Activated T-cell treated with anti-CD3 and anti-CD28 coated beads, Interleukin-2, amount 50 U/mL, for 72 hours (primary cell): ENCODE measurements around the gene DHX35. TPM values are rescaled to one million over a fixed set of nuclear protein-coding genes. Genes with fewer than 3 reads are reported as not detected.
A peak's percentile ranks its signal among the peaks of the same experiment; 100 is the strongest.

Experiments used
- ATAC-seq, 2 donors: fragments of 150-1000 bp; cut with Tn5 transposase; replicated peaks in 1 of 2; 2 replicates each; pipeline ENCODE4 v1.10.0; 2021; ENCODE audit warnings: moderate library complexity in 2 of 2, mild to moderate bottlenecking in 1 of 2
- DNase-seq, 2 donors: peaks; one replicate each; pipeline ENCODE4 v3.0.0; 2021 to 2022; ENCODE audit warnings: mixed read lengths in 1 of 2
- H3K27ac Mint-ChIP-seq: one replicate; pipeline ENCODE4 v1.8.0; 2022; ENCODE audit warnings: mild to moderate bottlenecking, moderate library complexity, mixed read lengths
- H3K27me3 Mint-ChIP-seq: one replicate; pipeline ENCODE4 v1.8.0; 2022; ENCODE audit warnings: low read depth, mixed read lengths
- H3K36me3 Mint-ChIP-seq, 2 donors: one replicate each; pipeline ENCODE4 v1.8.0; 2022; ENCODE audit warnings: mixed read lengths in 2 of 2, mild to moderate bottlenecking in 1 of 2; ENCODE audit not compliant: insufficient read depth in 2 of 2
- H3K4me1 Mint-ChIP-seq: one replicate; pipeline ENCODE4 v1.8.0; 2022; ENCODE audit warnings: low read depth, mixed read lengths
- H3K4me3 Mint-ChIP-seq, 2 donors: one replicate each; pipeline ENCODE4 v1.8.0; 2022; ENCODE audit warnings: mild to moderate bottlenecking in 2 of 2, mixed read lengths in 2 of 2, moderate library complexity in 2 of 2
- H3K9me3 Mint-ChIP-seq, 2 donors: one replicate each; pipeline ENCODE4 v1.8.0; 2022; ENCODE audit warnings: mixed read lengths in 2 of 2
- total RNA-seq, 2 donors: library from RNA; stranded (reverse); gene quantifications; one replicate each; pipeline ENCODE4 v1.2.3, GENCODE V29; 2022

Gene DHX35
- total RNA-seq, 2 donors from 2014 or later, result 9.4 to 14.2 TPM

DNA sequence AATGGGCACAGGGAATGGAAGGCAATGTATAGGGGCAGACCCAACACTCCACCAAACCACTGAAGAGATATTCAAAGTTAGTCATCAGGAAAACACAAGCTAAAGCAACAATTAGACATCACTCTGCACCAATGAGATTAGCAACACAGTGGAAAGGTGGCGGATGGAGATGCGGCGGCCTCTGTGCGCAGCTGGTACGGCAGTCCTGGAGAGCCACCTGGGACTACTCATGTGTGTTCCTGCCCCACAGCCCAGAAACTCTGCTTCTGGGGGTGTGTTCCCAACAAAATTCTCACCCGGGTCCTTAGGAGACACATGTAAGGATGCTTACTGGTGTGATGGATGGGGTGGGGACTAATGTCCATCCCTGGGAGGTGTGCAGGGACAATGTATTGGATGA lies 82.4 kb downstream of the DHX35 start:
- DNase-seq (no peak), ATAC-seq (no peak)
- H3K9me3 Mint-ChIP-seq, result no peaks in the 10 kb centered on the region
- H3K4me3 Mint-ChIP-seq, result no peak overlapping the region
- H3K4me1 Mint-ChIP-seq, result peaks cover 2% of the 10 kb centered on the region
- H3K27me3 Mint-ChIP-seq, result no peaks in the 10 kb centered on the region
- H3K36me3 Mint-ChIP-seq, result peaks cover 0 to 1% of the 10 kb centered on the region in 2 donors
- no peak overlapping the region for H3K27ac Mint-ChIP-seq

DNA sequence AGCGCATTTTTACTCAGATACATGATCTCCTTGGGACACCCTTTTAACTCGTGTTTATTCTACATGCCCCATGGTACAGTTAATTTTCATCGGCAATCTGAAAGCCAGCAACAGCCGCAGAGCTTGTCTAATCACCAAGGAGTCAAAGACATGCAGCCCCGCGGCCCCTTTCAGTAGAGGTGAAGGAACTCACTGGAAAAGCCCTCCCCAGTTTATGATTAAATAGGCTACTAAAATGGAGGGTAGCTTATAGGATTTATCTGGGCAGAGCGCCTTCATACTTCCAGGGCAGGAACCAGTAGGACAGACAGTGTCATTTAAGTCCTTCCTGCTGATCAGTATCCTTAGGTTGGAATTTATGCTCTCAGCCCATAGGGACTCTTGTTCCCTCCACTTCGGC lies 83.5 kb downstream of the DHX35 start:
- no peak overlapping the region for H3K27ac Mint-ChIP-seq
- H3K4me1 Mint-ChIP-seq, result peaks cover 7% of the 10 kb centered on the region
- ATAC-seq (no peak), DNase-seq (no peak)
- H3K27me3 Mint-ChIP-seq, result no peaks in the 10 kb centered on the region
- H3K36me3 Mint-ChIP-seq, result peaks cover 0 to 1% of the 10 kb centered on the region in 2 donors
- H3K9me3 Mint-ChIP-seq, result no peaks in the 10 kb centered on the region
- no peak overlapping the region for H3K4me3 Mint-ChIP-seq

DNA sequence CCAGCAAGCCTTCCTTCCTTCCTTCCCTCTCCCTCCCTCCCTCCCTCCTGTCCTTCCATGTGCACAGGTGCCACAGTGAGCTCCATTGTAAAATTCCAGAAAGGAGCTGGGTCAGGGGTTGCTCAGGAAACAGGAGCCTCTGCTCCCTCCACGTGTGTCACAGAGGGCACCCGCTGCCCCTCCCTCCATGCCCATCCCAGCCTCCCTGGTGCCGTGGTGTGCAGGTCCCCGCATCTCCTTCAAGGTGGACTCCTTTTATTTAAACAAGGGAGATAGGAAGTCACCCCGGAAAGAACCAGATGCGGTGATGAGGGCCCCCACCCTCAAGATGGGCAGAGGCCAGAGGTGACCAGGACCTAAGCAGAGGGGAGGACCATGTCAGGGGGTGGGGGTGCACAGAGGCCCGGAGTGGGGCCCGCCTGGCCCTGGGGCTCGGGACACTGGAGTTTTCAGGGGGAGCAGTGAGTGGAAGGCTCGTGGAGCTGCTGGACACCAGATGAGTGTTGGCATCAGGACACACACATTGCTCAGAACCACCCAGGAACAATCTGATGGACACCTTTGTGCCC lies 85.4 kb downstream of the DHX35 start:
- ATAC-seq (no peak), DNase-seq (no peak)
- Mint-ChIP-seq H3K36me3 (no peaks in the 10 kb centered on the region), H3K4me1 (peaks cover 7% of the 10 kb centered on the region), H3K27me3 (no peaks in the 10 kb centered on the region), H3K27ac (no peak overlapping the region), H3K4me3 (no peak overlapping the region), H3K9me3 (no peaks in the 10 kb centered on the region)

DNA sequence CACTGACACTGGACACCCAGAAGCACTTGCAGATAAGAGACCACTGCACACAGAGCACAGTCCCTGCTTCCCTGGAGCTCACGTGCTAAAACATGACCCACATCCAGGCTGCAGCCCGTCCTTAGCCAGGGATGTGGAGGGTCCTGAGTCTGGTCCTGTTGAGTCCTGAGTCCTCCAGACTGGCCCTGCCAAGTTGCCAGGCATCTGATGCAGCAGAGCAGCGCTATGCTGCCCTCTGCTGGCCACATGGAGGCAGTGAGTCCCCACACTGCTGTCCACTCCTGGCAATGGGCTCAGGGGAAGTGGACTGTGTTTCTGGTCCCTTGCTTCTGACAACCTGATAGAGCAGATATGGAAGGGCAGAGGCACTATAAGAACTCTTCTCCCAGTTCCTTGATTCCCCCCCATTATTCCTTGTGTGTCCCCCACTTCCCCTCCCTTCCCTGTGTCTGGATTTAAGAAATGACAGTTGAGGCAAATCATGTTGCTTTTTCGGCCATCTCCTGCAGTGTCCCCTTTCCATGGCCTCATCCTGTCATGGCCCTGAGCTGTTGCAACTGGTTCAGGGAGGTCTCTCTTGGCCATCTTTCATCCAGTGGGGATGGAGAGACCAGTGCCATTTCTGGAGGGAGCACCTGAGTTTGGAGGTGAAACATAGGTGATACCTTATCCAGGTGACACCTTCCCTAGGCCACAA lies 86.0 kb downstream of the DHX35 start:
- peaks cover 7% of the 10 kb centered on the region for H3K4me1 Mint-ChIP-seq
- H3K4me3 Mint-ChIP-seq, result no peak overlapping the region
- no peaks in the 10 kb centered on the region for H3K36me3 Mint-ChIP-seq
- ATAC-seq (peak; percentile 79 to 80), DNase-seq (peak; percentile 74 to 83)
- no peaks in the 10 kb centered on the region for H3K9me3 Mint-ChIP-seq
- no peak overlapping the region for H3K27ac Mint-ChIP-seq
- H3K27me3 Mint-ChIP-seq, result no peaks in the 10 kb centered on the region

DNA sequence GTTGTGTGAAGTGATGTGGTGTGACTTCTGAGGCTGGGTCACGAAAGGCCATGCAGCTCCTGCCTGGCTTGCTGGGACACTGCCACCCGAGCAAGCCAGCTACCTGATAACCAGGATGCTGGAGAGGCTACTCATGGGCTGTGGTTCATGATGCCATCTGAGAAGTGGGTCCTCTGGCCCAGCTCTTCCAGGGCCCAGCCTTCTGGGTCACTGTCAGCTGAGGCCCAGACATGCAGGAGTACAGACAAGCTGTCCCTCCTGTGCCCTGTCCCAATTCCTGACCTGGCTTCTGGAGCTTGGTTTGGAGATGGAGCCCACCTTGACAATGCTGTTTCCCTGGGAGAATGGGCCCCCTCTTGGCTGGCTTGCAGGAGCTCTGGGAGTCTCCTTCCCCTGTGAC lies 87.0 kb downstream of the DHX35 start:
- ATAC-seq (no peak), DNase-seq (peak in 1 of 2 donors; percentile 6)
- H3K27ac Mint-ChIP-seq, result no peak overlapping the region
- H3K27me3 Mint-ChIP-seq, result no peaks in the 10 kb centered on the region
- no peaks in the 10 kb centered on the region for H3K36me3 Mint-ChIP-seq
- peaks cover 7% of the 10 kb centered on the region for H3K4me1 Mint-ChIP-seq
- no peaks in the 10 kb centered on the region for H3K9me3 Mint-ChIP-seq
- peak overlapping the region in 1 of 2 donors; percentile 89 for H3K4me3 Mint-ChIP-seq

DNA sequence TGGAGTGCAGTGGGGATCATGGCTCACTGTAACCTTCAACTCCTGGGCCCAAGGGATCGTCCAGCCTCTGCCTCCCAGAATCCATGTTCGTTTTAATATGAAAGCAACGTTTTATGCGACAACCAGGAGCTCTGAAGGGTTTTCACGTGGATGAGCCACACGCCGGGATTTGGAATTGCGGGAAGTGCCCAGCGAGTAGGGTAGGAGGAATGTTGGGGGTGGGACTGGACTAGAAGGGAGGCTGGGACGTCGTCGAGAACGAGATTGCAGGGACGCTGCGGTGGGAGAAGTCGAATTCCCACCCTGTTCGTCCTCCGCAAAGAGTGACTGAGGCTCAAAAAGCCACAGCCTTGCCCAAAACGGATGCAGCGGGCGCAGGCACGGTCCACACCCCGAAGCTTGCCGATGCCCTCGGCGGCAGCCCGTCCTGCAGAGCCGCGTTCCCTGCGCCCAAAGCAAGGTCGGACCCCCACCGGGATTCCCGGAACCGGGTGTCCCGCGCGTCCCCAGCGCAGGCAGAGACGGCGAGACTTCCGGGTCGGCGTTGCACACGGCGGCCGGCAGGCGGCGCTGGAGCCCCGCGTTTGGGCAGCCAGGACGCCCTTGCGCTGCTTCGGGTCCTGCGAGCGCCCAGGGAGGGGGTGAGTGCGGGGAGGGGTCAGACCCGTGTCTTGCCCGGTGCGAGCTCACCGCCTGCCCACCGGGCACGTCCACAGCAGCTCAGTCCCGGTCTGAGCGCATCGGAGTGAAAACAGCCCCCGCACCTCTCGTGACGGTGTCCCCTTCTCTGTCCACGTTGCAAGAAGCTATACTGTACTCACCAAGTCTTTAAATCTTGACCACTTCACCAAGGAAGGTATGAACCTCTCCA lies 87.8 kb downstream of the DHX35 start:
- DNase-seq, result peak; percentile 77 to 84
- Mint-ChIP-seq H3K4me3 (peak overlapping the region; percentile 81 to 89), H3K27ac (no peak overlapping the region), H3K9me3 (no peaks in the 10 kb centered on the region), H3K27me3 (no peaks in the 10 kb centered on the region), H3K36me3 (no peaks in the 10 kb centered on the region), H3K4me1 (peaks cover 7% of the 10 kb centered on the region)
- peak; percentile 85 to 87 for ATAC-seq

DNA sequence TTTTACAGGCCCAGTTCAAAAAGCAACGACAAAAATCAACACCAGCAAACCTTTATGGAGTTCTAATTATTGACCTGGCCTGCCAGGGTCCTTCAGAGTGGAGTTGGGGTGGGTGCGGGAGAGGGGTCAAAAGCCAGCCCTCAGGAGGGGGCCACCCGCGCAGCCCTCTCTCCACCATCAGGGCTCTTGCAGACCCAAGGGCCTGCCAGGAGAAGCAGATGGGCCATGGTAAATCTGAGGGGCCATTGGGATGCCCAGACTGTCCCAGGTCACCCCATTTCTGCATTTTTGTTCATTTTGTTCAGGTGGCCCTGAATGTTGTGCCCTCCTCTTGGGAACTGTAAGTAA lies 88.4 kb downstream of the DHX35 start:
- ATAC-seq (no peak), DNase-seq (no peak)
- H3K4me1 Mint-ChIP-seq, result peaks cover 7% of the 10 kb centered on the region
- H3K4me3 Mint-ChIP-seq, result peak overlapping the region; percentile 81 to 89
- no peaks in the 10 kb centered on the region for H3K36me3 Mint-ChIP-seq
- H3K27me3 Mint-ChIP-seq, result no peaks in the 10 kb centered on the region
- H3K9me3 Mint-ChIP-seq, result no peaks in the 10 kb centered on the region
- H3K27ac Mint-ChIP-seq, result no peak overlapping the region

DNA sequence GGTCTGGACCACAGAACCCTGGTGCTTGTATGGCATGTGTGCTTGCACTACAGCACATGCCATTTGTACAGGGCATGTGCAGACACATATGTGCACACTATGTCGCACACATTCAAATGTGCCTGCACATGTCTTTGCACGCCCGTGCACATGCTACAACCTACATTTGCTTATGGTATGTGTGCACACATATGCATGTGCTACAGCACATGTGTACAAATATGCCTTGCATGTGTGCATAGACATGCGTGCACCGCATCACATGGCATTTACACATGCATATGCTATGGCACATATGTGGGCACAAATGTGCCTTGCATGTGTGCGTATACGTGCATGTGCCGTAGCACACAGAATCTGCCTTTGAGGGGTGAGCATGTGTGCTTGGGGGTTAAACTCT lies 90.5 kb downstream of the DHX35 start:
- Mint-ChIP-seq H3K9me3 (no peaks in the 10 kb centered on the region), H3K27me3 (no peaks in the 10 kb centered on the region), H3K27ac (no peak overlapping the region), H3K4me3 (no peak overlapping the region), H3K36me3 (no peaks in the 10 kb centered on the region), H3K4me1 (peaks cover 7% of the 10 kb centered on the region)
- ATAC-seq (no peak), DNase-seq (no peak)

DNA sequence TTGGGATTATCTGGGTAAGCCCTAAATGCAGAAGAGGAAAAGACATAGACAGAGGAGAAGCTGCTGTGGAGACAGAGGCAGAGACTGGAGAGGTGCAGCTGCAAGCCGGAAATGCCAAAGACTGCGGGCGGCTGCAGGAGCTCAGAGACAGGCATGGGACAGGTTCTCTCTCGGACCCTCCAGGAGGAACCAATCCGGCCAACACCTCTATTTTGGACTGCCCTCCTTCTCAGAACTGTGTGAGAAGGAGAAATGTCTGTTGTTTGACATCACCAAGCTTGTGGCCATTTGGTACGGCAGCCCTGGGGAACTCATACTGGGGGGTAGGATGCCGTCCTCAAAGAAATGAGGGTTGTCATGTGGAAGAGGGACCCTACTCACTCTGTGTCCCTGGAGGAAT lies 95.0 kb downstream of the DHX35 start:
- Mint-ChIP-seq H3K9me3 (no peaks in the 10 kb centered on the region), H3K27me3 (no peaks in the 10 kb centered on the region), H3K4me3 (no peak overlapping the region), H3K36me3 (no peaks in the 10 kb centered on the region), H3K4me1 (no peaks in the 10 kb centered on the region), H3K27ac (no peak overlapping the region)
- DNase-seq (no peak), ATAC-seq (no peak)

DNA sequence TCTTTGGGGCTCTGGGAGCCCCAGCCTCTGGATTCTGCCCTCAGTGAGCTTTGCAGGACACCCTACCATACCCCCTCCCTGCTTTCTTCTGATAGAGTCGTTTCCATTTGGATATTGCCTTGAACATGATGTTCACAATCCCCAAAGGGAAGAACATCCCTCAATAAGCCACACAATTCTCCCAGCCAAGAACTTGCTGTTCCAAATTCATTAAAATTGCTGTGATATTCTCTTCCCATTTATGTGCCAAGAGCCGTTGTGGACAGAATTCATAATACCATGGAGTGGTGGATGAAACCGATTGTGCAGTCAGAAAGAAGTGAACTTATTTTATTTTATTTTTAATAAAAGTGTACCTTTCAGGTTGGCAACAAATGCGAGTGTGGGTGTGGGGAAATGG lies 95.8 kb downstream of the DHX35 start:
- ATAC-seq (no peak), DNase-seq (no peak)
- Mint-ChIP-seq H3K36me3 (no peaks in the 10 kb centered on the region), H3K4me3 (no peak overlapping the region), H3K27me3 (no peaks in the 10 kb centered on the region), H3K4me1 (no peaks in the 10 kb centered on the region), H3K9me3 (no peaks in the 10 kb centered on the region), H3K27ac (no peak overlapping the region)

DNA sequence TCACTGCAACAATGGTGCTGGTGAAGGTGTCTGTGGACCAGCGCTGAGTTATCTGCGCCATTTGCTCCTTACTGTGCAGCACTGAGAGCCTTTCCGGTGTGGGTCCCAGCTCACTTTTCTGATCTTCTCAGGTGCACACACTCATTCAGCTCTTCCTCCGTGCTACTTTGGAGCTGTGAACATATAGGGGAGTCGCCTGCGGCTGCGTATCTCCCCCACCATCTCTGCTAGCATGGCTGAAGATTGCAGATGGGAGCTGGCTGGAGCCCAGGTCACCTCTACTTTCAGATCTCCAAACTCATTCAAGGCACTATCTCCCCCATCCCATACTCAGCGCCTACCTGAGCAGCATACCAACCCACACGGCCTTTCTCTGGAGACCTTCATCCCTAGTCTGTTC lies 96.9 kb downstream of the DHX35 start:
- no peak overlapping the region for H3K4me3 Mint-ChIP-seq
- H3K27ac Mint-ChIP-seq, result no peak overlapping the region
- H3K4me1 Mint-ChIP-seq, result no peaks in the 10 kb centered on the region
- H3K27me3 Mint-ChIP-seq, result peaks cover 5% of the 10 kb centered on the region
- H3K9me3 Mint-ChIP-seq, result no peaks in the 10 kb centered on the region
- ATAC-seq (no peak), DNase-seq (no peak)
- H3K36me3 Mint-ChIP-seq, result no peaks in the 10 kb centered on the region

DNA sequence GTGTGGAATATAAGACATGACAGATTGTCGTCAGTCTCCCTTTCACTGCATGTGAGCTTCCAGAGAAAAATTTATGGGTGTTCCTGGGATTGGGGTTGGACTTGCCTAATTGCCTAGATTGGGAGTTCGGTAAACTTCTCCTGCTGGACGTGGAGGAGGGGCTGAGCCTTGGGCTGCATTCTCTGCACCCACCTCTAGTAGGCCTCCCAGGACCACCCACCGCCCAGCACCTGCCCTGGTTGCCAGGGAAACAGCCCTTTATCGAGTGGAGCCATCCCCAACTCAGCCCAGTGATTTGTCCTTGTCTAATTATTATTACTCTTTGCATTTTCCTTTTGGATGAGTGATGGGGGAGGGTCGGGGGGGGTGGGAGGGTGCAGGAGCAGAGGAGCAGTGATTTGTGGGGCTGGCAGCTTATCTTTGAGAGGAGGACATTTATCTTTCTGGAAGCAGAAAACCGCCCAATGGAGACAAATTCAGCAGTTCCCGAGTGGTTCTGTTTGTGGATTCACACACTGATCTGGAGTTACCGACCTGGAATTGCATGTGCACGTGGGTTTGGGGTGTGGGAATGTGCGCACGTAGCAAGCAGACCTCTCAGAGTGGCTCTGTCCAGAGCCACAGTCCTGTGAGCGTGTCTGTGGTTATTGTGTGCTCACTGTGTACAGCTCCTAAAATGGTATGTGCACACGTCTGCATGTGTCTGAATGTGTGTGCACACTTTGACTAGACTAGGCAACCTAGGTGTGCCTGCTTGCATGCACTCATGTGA lies 104.5 kb downstream of the DHX35 start:
- peaks cover 0 to 3% of the 10 kb centered on the region in 2 donors for H3K9me3 Mint-ChIP-seq
- ATAC-seq (no peak), DNase-seq (no peak)
- H3K27me3 Mint-ChIP-seq, result peaks cover 21% of the 10 kb centered on the region
- no peaks in the 10 kb centered on the region for H3K4me1 Mint-ChIP-seq
- no peaks in the 10 kb centered on the region for H3K36me3 Mint-ChIP-seq
- no peak overlapping the region for H3K4me3 Mint-ChIP-seq
- H3K27ac Mint-ChIP-seq, result no peak overlapping the region
